ENCODE data around the gene FXYD3. TPM values are rescaled to one million over a fixed set of nuclear protein-coding genes. Genes with fewer than 3 reads are reported as not detected.

Gene FXYD3
- total RNA-seq, 1 donor from 2014 or later: 0.50 TPM

DNA sequence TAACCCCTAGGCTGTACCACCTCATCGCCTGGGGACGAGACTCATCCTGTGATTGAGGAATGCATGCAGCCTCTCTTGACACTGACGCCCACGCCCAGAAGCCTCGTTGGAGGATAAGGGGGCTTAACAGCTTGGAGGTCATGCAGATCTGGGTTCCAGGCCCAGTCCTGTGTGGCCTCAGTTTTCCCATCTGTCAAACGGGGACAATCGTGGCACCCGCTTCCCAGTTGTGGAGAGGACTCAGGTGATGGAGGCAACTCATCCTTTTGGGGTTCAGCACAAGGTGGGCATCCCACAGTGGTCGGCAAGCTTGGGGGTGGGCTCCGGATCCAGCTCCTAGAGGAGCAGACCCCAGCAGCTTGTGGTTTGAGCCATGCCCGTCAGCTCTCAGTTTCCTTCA lies 20.6 kb downstream of the FXYD3 start:
- peaks cover 53% of the 10 kb centered on the region for H3K27me3 ChIP-seq (ENCODE audit: control insufficient read depth, insufficient read depth, low read length)
- DNase-seq (ENCODE audit: low read depth): no peak
- no peak overlapping the region for H3K4me3 ChIP-seq (ENCODE audit: low read depth, low read length)
- no peaks in the 10 kb centered on the region for H3K36me3 ChIP-seq (ENCODE audit: control insufficient read depth, insufficient read depth, low read length)
- TF ChIP-seq, protein P1, sequence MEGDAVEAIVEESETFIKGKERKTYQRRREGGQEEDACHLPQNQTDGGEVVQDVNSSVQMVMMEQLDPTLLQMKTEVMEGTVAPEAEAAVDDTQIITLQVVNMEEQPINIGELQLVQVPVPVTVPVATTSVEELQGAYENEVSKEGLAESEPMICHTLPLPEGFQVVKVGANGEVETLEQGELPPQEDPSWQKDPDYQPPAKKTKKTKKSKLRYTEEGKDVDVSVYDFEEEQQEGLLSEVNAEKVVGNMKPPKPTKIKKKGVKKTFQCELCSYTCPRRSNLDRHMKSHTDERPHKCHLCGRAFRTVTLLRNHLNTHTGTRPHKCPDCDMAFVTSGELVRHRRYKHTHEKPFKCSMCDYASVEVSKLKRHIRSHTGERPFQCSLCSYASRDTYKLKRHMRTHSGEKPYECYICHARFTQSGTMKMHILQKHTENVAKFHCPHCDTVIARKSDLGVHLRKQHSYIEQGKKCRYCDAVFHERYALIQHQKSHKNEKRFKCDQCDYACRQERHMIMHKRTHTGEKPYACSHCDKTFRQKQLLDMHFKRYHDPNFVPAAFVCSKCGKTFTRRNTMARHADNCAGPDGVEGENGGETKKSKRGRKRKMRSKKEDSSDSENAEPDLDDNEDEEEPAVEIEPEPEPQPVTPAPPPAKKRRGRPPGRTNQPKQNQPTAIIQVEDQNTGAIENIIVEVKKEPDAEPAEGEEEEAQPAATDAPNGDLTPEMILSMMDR (IDR thresholded peaks at IDR 0.05; ENCODE audit: insufficient read depth, low read length, poor library complexity, severe bottlenecking): no peak

GRCh38 chr19:35136977-35137702 lies 21.5 kb downstream of the FXYD3 start:
- DNase-seq (ENCODE audit: low read depth): no peak
- no peaks in the 10 kb centered on the region for H3K36me3 ChIP-seq (ENCODE audit: control insufficient read depth, insufficient read depth, low read length)
- TF ChIP-seq, protein P1 (IDR thresholded peaks at IDR 0.05; ENCODE audit: insufficient read depth, low read length, poor library complexity, severe bottlenecking): no peak

GRCh38 chr19:35138305-35138892 lies 22.8 kb downstream of the FXYD3 start, which contains the start of gene FXYD1:
Gene FXYD1 (plus strand): TSS chr19:35138824. CDS start chr19:35140080, 1,256 bp downstream.
- Histone ChIP-seq H3K27me3 (ENCODE audit: control insufficient read depth, insufficient read depth, low read length) (peaks cover 70% of the 10 kb centered on the region), H3K36me3 (ENCODE audit: control insufficient read depth, insufficient read depth, low read length) (no peaks in the 10 kb centered on the region), H3K4me3 (ENCODE audit: low read depth, low read length) (no peak within 1 kb of the TSS)
- no peak for DNase-seq (ENCODE audit: low read depth)
- TF ChIP-seq, protein P1 (IDR thresholded peaks at IDR 0.05; ENCODE audit: insufficient read depth, low read length, poor library complexity, severe bottlenecking): no peak

More at GRCh38 chr19:35136977-35137702, 21.5 kb downstream of the FXYD3 start:
- no peak overlapping the region for H3K4me3 ChIP-seq (ENCODE audit: low read depth, low read length)
- H3K27me3 ChIP-seq (ENCODE audit: control insufficient read depth, insufficient read depth, low read length): peaks cover 60% of the 10 kb centered on the region

GRCh38 chr19:35140207-35140961 lies 24.8 kb downstream of the FXYD3 start:
- Histone ChIP-seq H3K36me3 (ENCODE audit: control insufficient read depth, insufficient read depth, low read length) (no peaks in the 10 kb centered on the region), H3K4me3 (ENCODE audit: low read depth, low read length) (no peak overlapping the region), H3K27me3 (ENCODE audit: control insufficient read depth, insufficient read depth, low read length) (peaks cover 78% of the 10 kb centered on the region)
- TF ChIP-seq, protein P1 (IDR thresholded peaks at IDR 0.05; ENCODE audit: insufficient read depth, low read length, poor library complexity, severe bottlenecking): no peak
- no peak for DNase-seq (ENCODE audit: low read depth)

GRCh38 chr19:35140962-35141836 lies 25.6 kb downstream of the FXYD3 start:
- H3K36me3 ChIP-seq (ENCODE audit: control insufficient read depth, insufficient read depth, low read length): no peaks in the 10 kb centered on the region
- no peak overlapping the region for H3K4me3 ChIP-seq (ENCODE audit: low read depth, low read length)
- TF ChIP-seq, protein P1 (IDR thresholded peaks at IDR 0.05; ENCODE audit: insufficient read depth, low read length, poor library complexity, severe bottlenecking): peak; percentile 59
- no peak for DNase-seq (ENCODE audit: low read depth)
- peaks cover 75% of the 10 kb centered on the region for H3K27me3 ChIP-seq (ENCODE audit: control insufficient read depth, insufficient read depth, low read length)

All from kidney epithelial cell (primary cell).